ENCODE measurements around the gene RACK1.

DNA sequence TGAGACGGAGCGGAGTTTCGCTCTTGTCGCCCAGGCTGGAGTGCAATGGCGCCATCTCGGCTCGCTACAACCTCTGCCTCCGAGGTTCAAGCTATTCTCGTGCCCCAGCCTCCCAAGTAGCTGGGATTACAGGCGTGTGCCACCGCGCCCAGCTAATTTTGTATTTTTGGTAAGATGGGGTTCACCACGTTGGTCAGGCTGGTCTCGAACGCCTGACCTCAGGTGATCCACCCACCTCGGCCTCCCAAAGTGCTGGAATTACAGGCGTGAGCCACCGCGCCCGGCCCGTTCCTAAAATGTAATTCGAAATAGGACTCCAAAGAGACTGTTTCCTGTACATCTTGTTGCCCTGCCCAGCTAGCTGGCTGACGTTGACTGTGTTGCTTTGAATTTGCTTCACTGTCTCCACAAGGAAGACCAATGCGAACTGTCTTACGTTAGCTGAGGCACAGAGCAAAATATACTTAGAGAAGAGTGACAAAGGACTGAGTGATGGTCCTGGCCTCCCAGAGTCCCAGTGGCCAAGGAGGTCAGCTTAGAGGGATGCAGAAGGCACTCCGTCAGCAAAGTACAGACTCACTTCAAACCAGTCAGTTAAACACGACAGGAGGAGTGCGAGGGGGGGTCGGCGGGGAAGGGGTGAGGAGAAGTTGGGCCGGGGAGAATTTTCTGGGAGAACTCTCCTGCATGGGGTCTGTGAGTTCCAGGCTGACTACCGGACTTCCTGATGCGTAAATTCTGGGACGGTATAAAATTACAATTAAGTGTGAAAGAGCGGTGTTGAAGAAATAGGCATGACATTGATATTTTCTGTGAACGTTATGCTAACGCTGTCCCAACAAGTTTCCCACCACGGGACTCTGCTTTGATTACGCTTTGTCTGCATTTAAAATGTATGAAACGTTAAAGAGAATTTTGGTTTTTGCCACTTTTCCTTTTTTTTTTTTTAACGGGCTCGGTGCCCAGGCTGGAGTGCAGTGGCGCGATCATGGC, 27.4 kb downstream of the RACK1 start:
- TF ChIP-seq, protein P1, sequence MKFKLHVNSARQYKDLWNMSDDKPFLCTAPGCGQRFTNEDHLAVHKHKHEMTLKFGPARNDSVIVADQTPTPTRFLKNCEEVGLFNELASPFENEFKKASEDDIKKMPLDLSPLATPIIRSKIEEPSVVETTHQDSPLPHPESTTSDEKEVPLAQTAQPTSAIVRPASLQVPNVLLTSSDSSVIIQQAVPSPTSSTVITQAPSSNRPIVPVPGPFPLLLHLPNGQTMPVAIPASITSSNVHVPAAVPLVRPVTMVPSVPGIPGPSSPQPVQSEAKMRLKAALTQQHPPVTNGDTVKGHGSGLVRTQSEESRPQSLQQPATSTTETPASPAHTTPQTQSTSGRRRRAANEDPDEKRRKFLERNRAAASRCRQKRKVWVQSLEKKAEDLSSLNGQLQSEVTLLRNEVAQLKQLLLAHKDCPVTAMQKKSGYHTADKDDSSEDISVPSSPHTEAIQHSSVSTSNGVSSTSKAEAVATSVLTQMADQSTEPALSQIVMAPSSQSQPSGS (IDR thresholded peaks at IDR 0.05; ENCODE audit: low read length) = no peak
- TF ChIP-seq, protein P2, sequence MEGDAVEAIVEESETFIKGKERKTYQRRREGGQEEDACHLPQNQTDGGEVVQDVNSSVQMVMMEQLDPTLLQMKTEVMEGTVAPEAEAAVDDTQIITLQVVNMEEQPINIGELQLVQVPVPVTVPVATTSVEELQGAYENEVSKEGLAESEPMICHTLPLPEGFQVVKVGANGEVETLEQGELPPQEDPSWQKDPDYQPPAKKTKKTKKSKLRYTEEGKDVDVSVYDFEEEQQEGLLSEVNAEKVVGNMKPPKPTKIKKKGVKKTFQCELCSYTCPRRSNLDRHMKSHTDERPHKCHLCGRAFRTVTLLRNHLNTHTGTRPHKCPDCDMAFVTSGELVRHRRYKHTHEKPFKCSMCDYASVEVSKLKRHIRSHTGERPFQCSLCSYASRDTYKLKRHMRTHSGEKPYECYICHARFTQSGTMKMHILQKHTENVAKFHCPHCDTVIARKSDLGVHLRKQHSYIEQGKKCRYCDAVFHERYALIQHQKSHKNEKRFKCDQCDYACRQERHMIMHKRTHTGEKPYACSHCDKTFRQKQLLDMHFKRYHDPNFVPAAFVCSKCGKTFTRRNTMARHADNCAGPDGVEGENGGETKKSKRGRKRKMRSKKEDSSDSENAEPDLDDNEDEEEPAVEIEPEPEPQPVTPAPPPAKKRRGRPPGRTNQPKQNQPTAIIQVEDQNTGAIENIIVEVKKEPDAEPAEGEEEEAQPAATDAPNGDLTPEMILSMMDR (IDR thresholded peaks at IDR 0.05; ENCODE audit: control extremely low read depth in 1 of 3, insufficient read depth in 1 of 3, low read depth in 1 of 3, low read length in 3 of 3) = no peak
- TF ChIP-seq EZH2 (IDR thresholded peaks at IDR 0.05; ENCODE audit: low read depth, low read length, severe bottlenecking) = no peak
- TF ChIP-seq POLR2A (IDR thresholded peaks at IDR 0.05; ENCODE audit: control extremely low read depth in 1 of 2, low read depth in 2 of 2, low read length in 2 of 2) = no peak
- TF ChIP-seq SP1 (IDR thresholded peaks at IDR 0.05; ENCODE audit: low read depth, low read length) = no peak
- TF ChIP-seq EGR1 (IDR thresholded peaks at IDR 0.05; ENCODE audit: borderline replicate concordance, low read depth, low read length) = no peak
- no peak for TF ChIP-seq RAD21 (IDR thresholded peaks at IDR 0.05 in 1 of 2, conservative IDR thresholded peaks at IDR 0.05 in 1 of 2; ENCODE audit: low read depth in 2 of 2, low read length in 2 of 2)
- TF ChIP-seq CHD1 (IDR thresholded peaks at IDR 0.05; ENCODE audit: low read depth, low read length) = no peak
- TF ChIP-seq CHD2 (IDR thresholded peaks at IDR 0.05; ENCODE audit: low read length) = no peak
- no peak for TF ChIP-seq NRF1 (IDR thresholded peaks at IDR 0.05; ENCODE audit: low read depth, low read length)
- TF ChIP-seq SAP30 (IDR thresholded peaks at IDR 0.05; ENCODE audit: insufficient read depth, insufficient replicate concordance, low read length) = no peak
- no peak for TF ChIP-seq CREB1 (IDR thresholded peaks at IDR 0.05)
